WTC11 (cell line): ENCODE measurements around the gene ANGEL1. TPM values are rescaled to one million over a fixed set of nuclear protein-coding genes. Genes with fewer than 3 reads are reported as not detected.

Experiments used
- ATAC-seq: fragments of 200-7000 bp; cut with Tn5 transposase; 2 replicates; pipeline ENCODE4 v1.10.0; 2021; ENCODE audit warnings: mild to moderate bottlenecking, moderate library complexity
- CTCF ChIA-PET: fragments of 300-600 bp; sonication (Branson Sonifier 250); formaldehyde crosslinking; loops from one replicate; lab custom pipeline; 2021; ENCODE audit warnings: antibody characterized with exemption; lab: Charles Lee
- POLR2A ChIA-PET: fragments of 350-600 bp; sonication (Branson Sonifier 250); formaldehyde crosslinking; loops from one replicate; lab custom pipeline; 2021; ENCODE audit warnings: antibody characterized with exemption; lab: Charles Lee
- DNase-seq: peaks from one replicate; pipeline ENCODE4 v3.0.0; 2021; ENCODE audit warnings: low spot score
- H3K27ac Mint-ChIP-seq: 2 replicates; pipeline ENCODE4 v1.8.0; 2021; ENCODE audit warnings: mixed read lengths
- H3K27me3 Mint-ChIP-seq: 2 replicates; pipeline ENCODE4 v1.8.0; 2021; ENCODE audit warnings: low read depth, mild to moderate bottlenecking, moderate library complexity, mixed read lengths
- H3K36me3 Mint-ChIP-seq: 2 replicates; pipeline ENCODE4 v1.8.0; 2021; ENCODE audit warnings: mixed read lengths
- H3K4me1 Mint-ChIP-seq: 2 replicates; pipeline ENCODE4 v1.8.0; 2022; ENCODE audit warnings: mixed read lengths
- H3K4me3 Mint-ChIP-seq: 2 replicates; pipeline ENCODE4 v1.8.0; 2021; ENCODE audit warnings: mild to moderate bottlenecking, moderate library complexity, mixed read lengths
- H3K9me3 Mint-ChIP-seq: 2 replicates; pipeline ENCODE4 v1.8.0; 2021; ENCODE audit warnings: mixed read lengths
- ESRRA ChIP-seq: sonication (generic); formaldehyde crosslinking; IDR thresholded peaks from 2 replicates; pipeline ENCODE4 v1.8.1; 2022; ENCODE audit warnings: mild to moderate bottlenecking, missing genetic modification reagents, borderline replicate concordance
- FOXP1 ChIP-seq: sonication (generic); formaldehyde crosslinking; IDR thresholded peaks from 2 replicates; pipeline ENCODE4 v1.8.0; 2022; ENCODE audit warnings: missing genetic modification reagents, mild to moderate bottlenecking, moderate library complexity, borderline replicate concordance
- IRF2 ChIP-seq: sonication (generic); formaldehyde crosslinking; IDR thresholded peaks from 2 replicates; pipeline ENCODE4 v1.8.0; 2022; ENCODE audit warnings: low read depth, missing genetic modification reagents, borderline replicate concordance
- NFATC4 ChIP-seq: fragments of 250-450 bp; sonication (Bioruptor Pico); IDR thresholded peaks from 2 replicates; pipeline ENCODE4 v1.9.0; 2021; ENCODE audit warnings: mild to moderate bottlenecking
- NFYB ChIP-seq: sonication (generic); formaldehyde crosslinking; conservative IDR thresholded peaks from 2 replicates; pipeline ENCODE4 v1.8.0; 2022; ENCODE audit warnings: low read depth, missing genetic modification reagents
- NR2C2 ChIP-seq: sonication (generic); formaldehyde crosslinking; IDR thresholded peaks from 2 replicates; pipeline ENCODE4 v1.8.0; 2022; ENCODE audit warnings: mild to moderate bottlenecking, missing genetic modification reagents
- SMAD4 ChIP-seq: sonication (generic); formaldehyde crosslinking; IDR thresholded peaks from 2 replicates; pipeline ENCODE4 v1.8.0; 2022; ENCODE audit warnings: mild to moderate bottlenecking, missing genetic modification reagents
- TEAD1 ChIP-seq: sonication (generic); formaldehyde crosslinking; IDR thresholded peaks from 2 replicates; pipeline ENCODE4 v1.8.0; 2022; ENCODE audit warnings: mild to moderate bottlenecking, missing genetic modification reagents
- total RNA-seq: library from RNA; stranded (reverse); gene quantifications from 3 replicates; pipeline ENCODE4 v1.2.3, GENCODE V29; 2021
- TF ChIP-seq, protein P1 (sequence below): fragments of 250-450 bp; sonication (Bioruptor Pico); conservative IDR thresholded peaks from 2 replicates; pipeline ENCODE4 v1.9.0; 2021; ENCODE audit warnings: mild to moderate bottlenecking
- TF ChIP-seq, protein P2 (sequence below): fragments of 250-450 bp; sonication (Bioruptor Pico); IDR thresholded peaks from 2 replicates; pipeline ENCODE4 v1.9.0; 2021; ENCODE audit warnings: mild to moderate bottlenecking
- TF ChIP-seq, protein P3 (sequence below): sonication (generic); formaldehyde crosslinking; IDR thresholded peaks from 2 replicates; pipeline ENCODE4 v1.8.1; 2022; ENCODE audit warnings: mild to moderate bottlenecking, moderate library complexity, missing genetic modification reagents
- TF ChIP-seq, protein P4 (sequence below): fragments of 250-450 bp; sonication (Bioruptor Pico); IDR thresholded peaks from 2 replicates; pipeline ENCODE4 v1.9.0; 2021; ENCODE audit warnings: mild to moderate bottlenecking, borderline replicate concordance
- TF ChIP-seq, protein P5 (sequence below): sonication (generic); formaldehyde crosslinking; IDR thresholded peaks from 2 replicates; pipeline ENCODE4 v1.8.1; 2022; ENCODE audit warnings: low read depth, missing genetic modification reagents, borderline replicate concordance
- TF ChIP-seq, protein P6 (sequence below): sonication (generic); formaldehyde crosslinking; IDR thresholded peaks from 2 replicates; pipeline ENCODE4 v1.8.1; 2023; ENCODE audit warnings: mild to moderate bottlenecking, missing genetic modification reagents, moderate library complexity
- TF ChIP-seq, protein P7 (sequence below): sonication (generic); formaldehyde crosslinking; IDR thresholded peaks from 2 replicates; pipeline ENCODE4 v1.8.1; 2023; ENCODE audit warnings: mild to moderate bottlenecking, missing genetic modification reagents, moderate library complexity
- TF ChIP-seq, protein P8 (sequence below): fragments of 250-450 bp; sonication (Bioruptor Pico); IDR thresholded peaks from 2 replicates; pipeline ENCODE4 v2.1.2; 2022; ENCODE audit warnings: mild to moderate bottlenecking, moderate library complexity
- TF ChIP-seq, protein P9 (sequence below): sonication (generic); formaldehyde crosslinking; IDR thresholded peaks from 2 replicates; pipeline ENCODE4 v1.8.1; 2023; ENCODE audit warnings: mild to moderate bottlenecking, missing genetic modification reagents

ANGEL1 gene
- total RNA-seq, 1 experiment from 2014 or later = 29.7 TPM

DNA sequence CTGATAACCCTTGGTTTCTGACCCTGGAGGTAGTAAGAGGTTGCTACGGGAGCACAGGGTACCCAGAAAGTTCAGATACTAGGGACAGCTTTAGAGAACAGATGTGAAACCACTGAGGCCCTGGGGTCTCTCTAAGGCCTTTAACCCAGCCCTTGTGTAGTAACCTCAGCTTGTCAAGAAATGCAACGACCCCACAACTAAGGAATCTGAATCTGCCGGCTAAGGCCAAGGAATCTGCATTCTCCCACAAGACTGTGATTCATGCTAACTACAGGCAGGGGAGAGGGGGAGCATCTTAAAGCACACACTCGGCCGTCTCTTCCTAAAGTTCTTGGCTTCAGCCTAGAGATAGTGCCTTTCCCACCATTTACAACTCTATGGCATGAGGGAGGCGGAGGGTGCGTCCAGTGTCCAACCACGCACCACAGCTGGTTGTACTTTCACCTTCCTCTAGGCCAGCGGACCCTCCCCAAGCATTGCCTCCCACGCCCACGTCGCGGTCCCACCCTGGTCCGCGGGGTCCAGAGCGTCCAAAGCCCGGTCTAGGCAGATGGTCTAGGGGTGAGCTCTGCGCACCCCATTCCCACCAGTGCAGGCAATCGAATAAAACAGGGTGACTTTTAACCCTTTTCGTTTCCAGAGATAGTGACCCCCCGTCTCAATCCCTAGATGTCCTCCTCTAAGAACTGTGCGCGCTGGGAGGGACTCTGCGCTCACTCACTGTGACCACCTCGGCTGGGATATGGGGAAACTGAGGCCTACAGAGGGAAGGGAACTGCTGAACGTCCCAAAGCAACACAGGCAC, 52.1 kb downstream of the ANGEL1 start (continued):
- TF ChIP-seq, protein P1, sequence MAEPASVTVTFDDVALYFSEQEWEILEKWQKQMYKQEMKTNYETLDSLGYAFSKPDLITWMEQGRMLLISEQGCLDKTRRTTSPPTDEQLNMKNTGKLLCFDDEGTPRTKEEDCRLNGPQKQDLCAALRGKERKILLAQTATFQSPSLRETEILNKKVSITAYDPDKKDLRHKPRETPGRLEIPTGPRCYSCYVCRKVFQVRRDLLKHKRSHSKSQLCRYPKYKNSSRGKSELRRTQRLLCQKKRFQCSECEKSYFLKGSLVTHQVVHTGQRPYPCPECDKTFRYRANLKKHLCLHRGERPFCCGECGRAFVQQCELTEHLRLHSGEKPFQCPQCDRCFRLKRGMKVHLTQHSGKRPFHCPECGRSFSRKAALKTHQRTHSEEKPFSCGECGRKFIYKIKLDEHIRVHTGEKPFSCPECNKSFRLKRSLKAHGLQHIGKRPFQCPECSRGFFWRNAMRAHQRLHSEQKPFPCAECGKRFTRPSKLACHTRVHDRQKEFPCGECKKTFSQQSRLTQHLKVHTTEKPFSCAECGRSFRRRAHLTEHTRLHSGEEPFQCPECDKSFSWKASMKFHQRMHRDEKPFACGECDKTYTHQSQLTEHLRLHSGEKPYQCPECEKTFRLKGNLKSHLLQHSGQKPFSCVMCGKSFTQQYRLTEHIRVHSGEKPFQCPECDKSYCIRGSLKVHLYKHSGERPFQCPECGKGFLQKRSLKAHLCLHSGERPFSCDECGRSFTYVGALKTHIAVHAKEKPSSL (CRISPR knock-in tag) = no peak
- TF ChIP-seq, protein P2, sequence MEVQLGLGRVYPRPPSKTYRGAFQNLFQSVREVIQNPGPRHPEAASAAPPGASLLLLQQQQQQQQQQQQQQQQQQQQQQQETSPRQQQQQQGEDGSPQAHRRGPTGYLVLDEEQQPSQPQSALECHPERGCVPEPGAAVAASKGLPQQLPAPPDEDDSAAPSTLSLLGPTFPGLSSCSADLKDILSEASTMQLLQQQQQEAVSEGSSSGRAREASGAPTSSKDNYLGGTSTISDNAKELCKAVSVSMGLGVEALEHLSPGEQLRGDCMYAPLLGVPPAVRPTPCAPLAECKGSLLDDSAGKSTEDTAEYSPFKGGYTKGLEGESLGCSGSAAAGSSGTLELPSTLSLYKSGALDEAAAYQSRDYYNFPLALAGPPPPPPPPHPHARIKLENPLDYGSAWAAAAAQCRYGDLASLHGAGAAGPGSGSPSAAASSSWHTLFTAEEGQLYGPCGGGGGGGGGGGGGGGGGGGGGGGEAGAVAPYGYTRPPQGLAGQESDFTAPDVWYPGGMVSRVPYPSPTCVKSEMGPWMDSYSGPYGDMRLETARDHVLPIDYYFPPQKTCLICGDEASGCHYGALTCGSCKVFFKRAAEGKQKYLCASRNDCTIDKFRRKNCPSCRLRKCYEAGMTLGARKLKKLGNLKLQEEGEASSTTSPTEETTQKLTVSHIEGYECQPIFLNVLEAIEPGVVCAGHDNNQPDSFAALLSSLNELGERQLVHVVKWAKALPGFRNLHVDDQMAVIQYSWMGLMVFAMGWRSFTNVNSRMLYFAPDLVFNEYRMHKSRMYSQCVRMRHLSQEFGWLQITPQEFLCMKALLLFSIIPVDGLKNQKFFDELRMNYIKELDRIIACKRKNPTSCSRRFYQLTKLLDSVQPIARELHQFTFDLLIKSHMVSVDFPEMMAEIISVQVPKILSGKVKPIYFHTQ (CRISPR knock-in tag) = no peak
- TF ChIP-seq, protein P3, sequence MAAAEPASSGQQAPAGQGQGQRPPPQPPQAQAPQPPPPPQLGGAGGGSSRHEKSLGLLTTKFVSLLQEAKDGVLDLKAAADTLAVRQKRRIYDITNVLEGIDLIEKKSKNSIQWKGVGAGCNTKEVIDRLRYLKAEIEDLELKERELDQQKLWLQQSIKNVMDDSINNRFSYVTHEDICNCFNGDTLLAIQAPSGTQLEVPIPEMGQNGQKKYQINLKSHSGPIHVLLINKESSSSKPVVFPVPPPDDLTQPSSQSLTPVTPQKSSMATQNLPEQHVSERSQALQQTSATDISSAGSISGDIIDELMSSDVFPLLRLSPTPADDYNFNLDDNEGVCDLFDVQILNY (CRISPR knock-in tag) = no peak
- TF ChIP-seq SMAD4 (no peak), ESRRA (CRISPR knock-in tag) (no peak), FOXP1 (CRISPR knock-in tag) (no peak)
- TF ChIP-seq, protein P4, sequence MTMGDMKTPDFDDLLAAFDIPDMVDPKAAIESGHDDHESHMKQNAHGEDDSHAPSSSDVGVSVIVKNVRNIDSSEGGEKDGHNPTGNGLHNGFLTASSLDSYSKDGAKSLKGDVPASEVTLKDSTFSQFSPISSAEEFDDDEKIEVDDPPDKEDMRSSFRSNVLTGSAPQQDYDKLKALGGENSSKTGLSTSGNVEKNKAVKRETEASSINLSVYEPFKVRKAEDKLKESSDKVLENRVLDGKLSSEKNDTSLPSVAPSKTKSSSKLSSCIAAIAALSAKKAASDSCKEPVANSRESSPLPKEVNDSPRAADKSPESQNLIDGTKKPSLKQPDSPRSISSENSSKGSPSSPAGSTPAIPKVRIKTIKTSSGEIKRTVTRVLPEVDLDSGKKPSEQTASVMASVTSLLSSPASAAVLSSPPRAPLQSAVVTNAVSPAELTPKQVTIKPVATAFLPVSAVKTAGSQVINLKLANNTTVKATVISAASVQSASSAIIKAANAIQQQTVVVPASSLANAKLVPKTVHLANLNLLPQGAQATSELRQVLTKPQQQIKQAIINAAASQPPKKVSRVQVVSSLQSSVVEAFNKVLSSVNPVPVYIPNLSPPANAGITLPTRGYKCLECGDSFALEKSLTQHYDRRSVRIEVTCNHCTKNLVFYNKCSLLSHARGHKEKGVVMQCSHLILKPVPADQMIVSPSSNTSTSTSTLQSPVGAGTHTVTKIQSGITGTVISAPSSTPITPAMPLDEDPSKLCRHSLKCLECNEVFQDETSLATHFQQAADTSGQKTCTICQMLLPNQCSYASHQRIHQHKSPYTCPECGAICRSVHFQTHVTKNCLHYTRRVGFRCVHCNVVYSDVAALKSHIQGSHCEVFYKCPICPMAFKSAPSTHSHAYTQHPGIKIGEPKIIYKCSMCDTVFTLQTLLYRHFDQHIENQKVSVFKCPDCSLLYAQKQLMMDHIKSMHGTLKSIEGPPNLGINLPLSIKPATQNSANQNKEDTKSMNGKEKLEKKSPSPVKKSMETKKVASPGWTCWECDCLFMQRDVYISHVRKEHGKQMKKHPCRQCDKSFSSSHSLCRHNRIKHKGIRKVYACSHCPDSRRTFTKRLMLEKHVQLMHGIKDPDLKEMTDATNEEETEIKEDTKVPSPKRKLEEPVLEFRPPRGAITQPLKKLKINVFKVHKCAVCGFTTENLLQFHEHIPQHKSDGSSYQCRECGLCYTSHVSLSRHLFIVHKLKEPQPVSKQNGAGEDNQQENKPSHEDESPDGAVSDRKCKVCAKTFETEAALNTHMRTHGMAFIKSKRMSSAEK (CRISPR knock-in tag) = no peak
- TF ChIP-seq, protein P5, sequence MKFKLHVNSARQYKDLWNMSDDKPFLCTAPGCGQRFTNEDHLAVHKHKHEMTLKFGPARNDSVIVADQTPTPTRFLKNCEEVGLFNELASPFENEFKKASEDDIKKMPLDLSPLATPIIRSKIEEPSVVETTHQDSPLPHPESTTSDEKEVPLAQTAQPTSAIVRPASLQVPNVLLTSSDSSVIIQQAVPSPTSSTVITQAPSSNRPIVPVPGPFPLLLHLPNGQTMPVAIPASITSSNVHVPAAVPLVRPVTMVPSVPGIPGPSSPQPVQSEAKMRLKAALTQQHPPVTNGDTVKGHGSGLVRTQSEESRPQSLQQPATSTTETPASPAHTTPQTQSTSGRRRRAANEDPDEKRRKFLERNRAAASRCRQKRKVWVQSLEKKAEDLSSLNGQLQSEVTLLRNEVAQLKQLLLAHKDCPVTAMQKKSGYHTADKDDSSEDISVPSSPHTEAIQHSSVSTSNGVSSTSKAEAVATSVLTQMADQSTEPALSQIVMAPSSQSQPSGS = no peak
- TF ChIP-seq, protein P6, sequence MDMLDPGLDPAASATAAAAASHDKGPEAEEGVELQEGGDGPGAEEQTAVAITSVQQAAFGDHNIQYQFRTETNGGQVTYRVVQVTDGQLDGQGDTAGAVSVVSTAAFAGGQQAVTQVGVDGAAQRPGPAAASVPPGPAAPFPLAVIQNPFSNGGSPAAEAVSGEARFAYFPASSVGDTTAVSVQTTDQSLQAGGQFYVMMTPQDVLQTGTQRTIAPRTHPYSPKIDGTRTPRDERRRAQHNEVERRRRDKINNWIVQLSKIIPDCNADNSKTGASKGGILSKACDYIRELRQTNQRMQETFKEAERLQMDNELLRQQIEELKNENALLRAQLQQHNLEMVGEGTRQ (CRISPR knock-in tag) = no peak

DNA sequence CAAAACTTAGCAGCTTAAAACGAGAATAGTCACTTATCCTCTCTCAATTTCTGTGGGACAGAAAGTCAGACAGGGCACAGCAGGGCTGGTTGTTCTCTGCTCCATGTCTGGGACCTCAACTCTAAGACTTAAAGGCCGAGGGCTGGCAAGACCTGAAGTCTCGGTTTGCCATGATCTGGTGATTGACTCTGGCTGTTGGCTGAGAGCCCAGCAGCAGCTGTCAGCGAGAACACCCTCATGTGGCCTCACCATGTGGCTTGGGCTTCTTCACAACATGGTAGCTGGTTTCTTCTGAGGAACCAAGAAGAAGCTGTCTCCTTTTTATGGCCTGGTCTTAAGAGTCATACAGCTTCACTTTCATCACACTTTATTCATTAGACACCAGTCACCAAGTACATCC, 53.1 kb downstream of the ANGEL1 start:
- CTCF ChIA-PET = interaction anchor here (0.7 to 1.8 kb wide), 3 partner anchors 25 to 311 kb away, joined by 3 to 6 read pairs (median 4); no protein-coding TSS in a partner anchor
- peaks cover 15% of the 10 kb centered on the region for H3K4me1 Mint-ChIP-seq
- H3K36me3 Mint-ChIP-seq = no peaks in the 10 kb centered on the region
- DNase-seq = peak; percentile 1
- H3K27ac Mint-ChIP-seq = no peak overlapping the region
- peaks cover 68% of the 10 kb centered on the region for H3K27me3 Mint-ChIP-seq
- H3K9me3 Mint-ChIP-seq = no peaks in the 10 kb centered on the region
- H3K4me3 Mint-ChIP-seq = no peak overlapping the region
- POLR2A ChIA-PET = no interaction called here
- ATAC-seq = no peak
- TF ChIP-seq, protein P7, sequence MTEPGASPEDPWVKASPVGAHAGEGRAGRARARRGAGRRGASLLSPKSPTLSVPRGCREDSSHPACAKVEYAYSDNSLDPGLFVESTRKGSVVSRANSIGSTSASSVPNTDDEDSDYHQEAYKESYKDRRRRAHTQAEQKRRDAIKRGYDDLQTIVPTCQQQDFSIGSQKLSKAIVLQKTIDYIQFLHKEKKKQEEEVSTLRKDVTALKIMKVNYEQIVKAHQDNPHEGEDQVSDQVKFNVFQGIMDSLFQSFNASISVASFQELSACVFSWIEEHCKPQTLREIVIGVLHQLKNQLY (CRISPR knock-in tag) = no peak
- no peak for TF ChIP-seq TEAD1 (CRISPR knock-in tag)
- no peak for TF ChIP-seq NFYB
- TF ChIP-seq IRF2 = no peak
- TF ChIP-seq, protein P8, sequence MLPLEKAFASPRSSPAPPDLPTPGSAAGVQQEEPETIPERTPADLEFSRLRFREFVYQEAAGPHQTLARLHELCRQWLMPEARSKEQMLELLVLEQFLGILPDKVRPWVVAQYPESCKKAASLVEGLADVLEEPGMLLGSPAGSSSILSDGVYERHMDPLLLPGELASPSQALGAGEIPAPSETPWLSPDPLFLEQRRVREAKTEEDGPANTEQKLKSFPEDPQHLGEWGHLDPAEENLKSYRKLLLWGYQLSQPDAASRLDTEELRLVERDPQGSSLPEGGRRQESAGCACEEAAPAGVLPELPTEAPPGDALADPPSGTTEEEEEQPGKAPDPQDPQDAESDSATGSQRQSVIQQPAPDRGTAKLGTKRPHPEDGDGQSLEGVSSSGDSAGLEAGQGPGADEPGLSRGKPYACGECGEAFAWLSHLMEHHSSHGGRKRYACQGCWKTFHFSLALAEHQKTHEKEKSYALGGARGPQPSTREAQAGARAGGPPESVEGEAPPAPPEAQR (CRISPR knock-in tag) = no peak
- TF ChIP-seq, protein P9, sequence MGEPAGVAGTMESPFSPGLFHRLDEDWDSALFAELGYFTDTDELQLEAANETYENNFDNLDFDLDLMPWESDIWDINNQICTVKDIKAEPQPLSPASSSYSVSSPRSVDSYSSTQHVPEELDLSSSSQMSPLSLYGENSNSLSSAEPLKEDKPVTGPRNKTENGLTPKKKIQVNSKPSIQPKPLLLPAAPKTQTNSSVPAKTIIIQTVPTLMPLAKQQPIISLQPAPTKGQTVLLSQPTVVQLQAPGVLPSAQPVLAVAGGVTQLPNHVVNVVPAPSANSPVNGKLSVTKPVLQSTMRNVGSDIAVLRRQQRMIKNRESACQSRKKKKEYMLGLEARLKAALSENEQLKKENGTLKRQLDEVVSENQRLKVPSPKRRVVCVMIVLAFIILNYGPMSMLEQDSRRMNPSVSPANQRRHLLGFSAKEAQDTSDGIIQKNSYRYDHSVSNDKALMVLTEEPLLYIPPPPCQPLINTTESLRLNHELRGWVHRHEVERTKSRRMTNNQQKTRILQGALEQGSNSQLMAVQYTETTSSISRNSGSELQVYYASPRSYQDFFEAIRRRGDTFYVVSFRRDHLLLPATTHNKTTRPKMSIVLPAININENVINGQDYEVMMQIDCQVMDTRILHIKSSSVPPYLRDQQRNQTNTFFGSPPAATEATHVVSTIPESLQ (CRISPR knock-in tag) = no peak
- TF ChIP-seq NFATC4 (CRISPR knock-in tag) = no peak
- TF ChIP-seq NR2C2 = no peak
